IPS-18a (cell line): ENCODE data around the gene DNAJB7.

Experiments used
- H3K27ac ChIP-seq: one replicate; pipeline ENCODE4 v1.5.1; 2013; ENCODE audit warnings: low read length
- H3K27me3 ChIP-seq: one replicate; pipeline ENCODE4 v1.6.1; 2013; ENCODE audit warnings: mild to moderate bottlenecking, low read length; ENCODE audit not compliant: control insufficient read depth, insufficient read depth
- H3K36me3 ChIP-seq: one replicate; pipeline ENCODE4 v1.6.1; 2013; ENCODE audit warnings: low read depth, low read length; ENCODE audit not compliant: control insufficient read depth
- H3K4me1 ChIP-seq: one replicate; pipeline ENCODE4 v1.6.1; 2013; ENCODE audit warnings: low read depth, low read length; ENCODE audit not compliant: control insufficient read depth
- H3K4me3 ChIP-seq: one replicate; pipeline ENCODE4 v1.5.1; 2013; ENCODE audit warnings: low read length
- H3K9ac ChIP-seq: one replicate; pipeline ENCODE4 v1.6.1; 2013; ENCODE audit warnings: mild to moderate bottlenecking, low read length, moderate library complexity
- H3K9me3 ChIP-seq: one replicate; pipeline ENCODE4 v1.6.1; 2013; ENCODE audit warnings: low read depth, low read length; ENCODE audit not compliant: control insufficient read depth

The DNAJB7 gene

DNA sequence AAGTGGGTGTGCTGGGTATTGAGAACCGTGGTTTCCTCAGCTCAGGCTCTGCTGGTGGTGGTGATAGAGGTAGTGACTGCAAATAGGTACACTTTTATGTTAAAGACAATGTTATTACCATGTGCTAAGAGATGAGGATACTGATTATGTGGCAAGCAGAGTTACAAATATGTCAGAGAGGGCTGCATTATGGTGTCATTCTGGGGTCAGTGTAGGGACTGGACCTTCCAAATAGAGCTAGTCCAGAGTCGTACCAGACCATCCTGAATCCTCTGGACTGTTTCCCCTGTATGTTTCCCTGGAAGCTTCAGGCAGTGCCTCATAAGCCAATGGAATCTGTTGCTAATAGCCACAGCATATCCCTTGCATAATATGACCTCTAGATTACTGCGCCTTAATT lies at the start of gene DNAJB7:
DNAJB7 (minus strand) TSS at position 101 of the 400 bp plus-strand sequence. CDS start 119 bp downstream, outside the sequence.
- no peaks in the 10 kb centered on the region for H3K27me3 ChIP-seq
- peaks cover 18% of the 10 kb centered on the region for H3K36me3 ChIP-seq
- no peaks in the 10 kb centered on the region for H3K9me3 ChIP-seq
- peaks cover 8% of the 10 kb centered on the region for H3K4me1 ChIP-seq
- no peak within 1 kb of the TSS for H3K4me3 ChIP-seq
- no peak within 1 kb of the TSS for H3K9ac ChIP-seq
- H3K27ac ChIP-seq: no peak within 1 kb of the TSS

DNA sequence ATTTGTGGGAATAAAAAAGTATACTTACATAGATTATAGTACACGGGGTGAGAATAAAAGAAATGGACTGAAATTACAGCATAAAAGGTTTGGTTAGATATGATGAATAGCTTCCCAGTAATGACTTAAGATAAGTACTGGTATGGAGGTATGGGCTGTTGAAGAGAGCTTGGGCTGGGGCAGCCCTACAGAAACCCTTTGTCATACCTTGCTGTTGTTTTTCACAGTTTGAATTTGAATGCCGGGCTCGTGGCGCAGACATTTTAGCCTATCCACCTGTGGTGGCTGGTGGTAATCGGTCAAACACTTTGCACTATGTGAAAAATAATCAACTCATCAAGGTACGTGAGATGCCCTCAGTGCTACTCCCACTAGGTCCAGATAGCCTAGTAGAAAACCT lies 47.0 kb upstream of the DNAJB7 start:
- Histone ChIP-seq H3K4me1 (no peaks in the 10 kb centered on the region), H3K36me3 (peaks cover 9% of the 10 kb centered on the region), H3K27me3 (no peaks in the 10 kb centered on the region), H3K27ac (no peak overlapping the region), H3K4me3 (no peak overlapping the region), H3K9ac (no peak overlapping the region), H3K9me3 (no peaks in the 10 kb centered on the region)

DNA sequence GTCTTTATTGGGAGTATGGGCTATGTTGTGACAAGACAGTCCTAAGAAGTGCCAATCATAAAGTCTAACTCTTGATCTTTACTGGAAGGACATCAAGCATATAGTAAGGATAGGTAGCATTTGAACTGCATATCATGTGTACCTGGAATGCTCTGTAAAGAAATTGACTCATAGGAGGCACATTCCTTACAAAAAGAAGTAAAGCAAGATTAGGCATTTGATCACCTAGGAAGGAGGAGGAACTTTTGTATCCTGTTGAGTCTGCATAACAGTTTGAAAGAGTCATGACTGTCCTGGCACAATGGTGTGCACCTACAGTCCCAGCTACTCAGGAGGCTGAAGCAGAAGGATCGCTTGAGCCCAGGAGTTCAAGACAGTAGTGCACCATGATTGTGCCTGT lies 42.2 kb upstream of the DNAJB7 start:
- H3K9ac ChIP-seq: no peak overlapping the region
- no peak overlapping the region for H3K4me3 ChIP-seq
- H3K36me3 ChIP-seq: peaks cover 4% of the 10 kb centered on the region
- no peaks in the 10 kb centered on the region for H3K4me1 ChIP-seq
- H3K27me3 ChIP-seq: no peaks in the 10 kb centered on the region
- no peaks in the 10 kb centered on the region for H3K9me3 ChIP-seq
- no peak overlapping the region for H3K27ac ChIP-seq

DNA sequence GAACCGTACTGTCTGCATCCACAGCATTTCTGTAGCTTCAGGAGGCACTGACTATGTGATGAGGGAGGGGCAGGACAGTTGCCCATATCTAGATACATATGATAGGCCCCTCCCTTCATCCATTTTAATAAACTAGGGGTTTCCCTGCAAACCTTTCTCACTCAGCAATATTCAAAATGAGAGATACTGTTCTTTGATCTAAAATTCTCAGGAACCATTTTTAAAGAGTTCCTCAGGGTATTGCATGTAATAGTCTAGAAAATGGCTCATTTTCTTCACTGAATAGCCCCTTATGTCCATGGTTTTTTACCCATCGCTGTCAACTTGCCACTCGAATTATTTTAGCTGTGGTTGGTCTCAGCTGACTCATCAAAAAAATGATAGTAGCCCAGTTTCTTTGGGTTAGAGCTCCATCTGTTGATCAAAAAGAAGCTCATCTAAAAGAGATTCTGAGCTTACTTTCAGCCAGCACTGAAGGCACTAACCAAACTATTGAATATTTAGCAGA lies 37.0 kb upstream of the DNAJB7 start:
- Histone ChIP-seq H3K4me1 (peaks cover 2% of the 10 kb centered on the region), H3K4me3 (no peak overlapping the region), H3K27ac (no peak overlapping the region), H3K36me3 (no peaks in the 10 kb centered on the region), H3K9me3 (no peaks in the 10 kb centered on the region), H3K9ac (no peak overlapping the region), H3K27me3 (no peaks in the 10 kb centered on the region)

DNA sequence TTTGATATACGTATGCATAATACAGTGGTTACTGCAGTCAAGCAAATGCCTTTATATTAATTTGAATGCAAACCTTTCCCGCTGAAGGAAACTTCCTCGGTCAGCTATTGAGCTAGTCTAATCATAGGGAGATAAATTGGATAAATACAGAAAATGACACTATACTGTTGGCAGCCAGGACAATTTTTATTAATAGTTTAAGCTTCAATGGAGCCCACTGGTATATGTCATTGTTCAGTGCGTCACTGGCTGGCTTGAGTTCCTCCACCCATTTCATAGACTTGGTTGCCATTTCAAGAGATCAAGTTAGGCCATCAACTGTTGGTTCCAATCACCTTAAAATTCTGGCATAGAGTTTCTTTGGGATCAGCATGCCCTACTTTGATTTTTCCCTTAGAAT lies 32.5 kb upstream of the DNAJB7 start:
- H3K36me3 ChIP-seq: no peaks in the 10 kb centered on the region

DNA sequence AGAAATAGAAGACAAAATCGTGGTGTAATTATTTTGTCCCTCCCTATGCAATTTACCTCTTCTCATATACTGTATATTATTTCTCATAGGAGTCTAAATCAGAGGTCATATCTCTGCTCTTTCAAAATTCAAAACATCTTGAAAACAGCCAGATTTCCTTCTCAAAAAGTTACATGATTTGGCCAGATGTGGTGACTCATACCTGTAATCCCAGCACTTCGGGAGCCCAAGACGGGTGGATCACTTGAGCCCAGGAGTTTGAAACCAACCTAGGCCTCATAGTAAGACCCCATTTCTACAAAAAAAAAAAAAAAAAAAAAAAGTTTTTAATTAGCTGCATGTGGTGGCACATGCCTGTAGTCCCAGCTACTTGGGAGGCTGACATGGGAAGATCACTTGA lies 29.0 kb upstream of the DNAJB7 start:
- Histone ChIP-seq H3K9me3 (no peaks in the 10 kb centered on the region), H3K4me1 (no peaks in the 10 kb centered on the region), H3K27me3 (no peaks in the 10 kb centered on the region), H3K36me3 (peaks cover 22% of the 10 kb centered on the region), H3K27ac (no peak overlapping the region), H3K9ac (no peak overlapping the region), H3K4me3 (no peak overlapping the region)

More for the DNA sequence above, 32.5 kb upstream of the DNAJB7 start:
- Histone ChIP-seq H3K9me3 (no peaks in the 10 kb centered on the region), H3K4me1 (peaks cover 2% of the 10 kb centered on the region), H3K9ac (no peak overlapping the region), H3K27ac (no peak overlapping the region), H3K27me3 (no peaks in the 10 kb centered on the region), H3K4me3 (no peak overlapping the region)

DNA sequence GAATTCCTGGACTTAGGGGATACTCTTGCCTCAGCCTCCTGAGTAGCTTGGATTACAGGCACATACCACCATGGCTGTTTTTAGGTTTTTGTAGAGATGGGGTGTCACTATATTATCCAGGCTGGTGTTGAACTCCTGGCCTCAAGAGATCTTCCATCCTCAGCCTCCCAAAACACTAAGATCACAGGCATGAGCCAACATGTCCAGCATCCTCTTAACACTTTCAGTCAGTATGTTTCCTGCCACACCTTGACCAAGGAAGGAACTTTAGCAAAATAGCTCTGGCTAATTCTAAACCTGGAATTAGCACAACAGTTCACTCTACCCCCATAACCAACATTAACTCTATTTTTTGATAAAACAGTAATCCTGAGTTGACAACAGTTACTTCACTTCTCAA lies 27.2 kb upstream of the DNAJB7 start:
- H3K4me3 ChIP-seq: no peak overlapping the region
- H3K9ac ChIP-seq: no peak overlapping the region
- H3K27me3 ChIP-seq: no peaks in the 10 kb centered on the region
- H3K36me3 ChIP-seq: peaks cover 22% of the 10 kb centered on the region
- H3K4me1 ChIP-seq: no peaks in the 10 kb centered on the region
- no peak overlapping the region for H3K27ac ChIP-seq
- no peaks in the 10 kb centered on the region for H3K9me3 ChIP-seq

DNA sequence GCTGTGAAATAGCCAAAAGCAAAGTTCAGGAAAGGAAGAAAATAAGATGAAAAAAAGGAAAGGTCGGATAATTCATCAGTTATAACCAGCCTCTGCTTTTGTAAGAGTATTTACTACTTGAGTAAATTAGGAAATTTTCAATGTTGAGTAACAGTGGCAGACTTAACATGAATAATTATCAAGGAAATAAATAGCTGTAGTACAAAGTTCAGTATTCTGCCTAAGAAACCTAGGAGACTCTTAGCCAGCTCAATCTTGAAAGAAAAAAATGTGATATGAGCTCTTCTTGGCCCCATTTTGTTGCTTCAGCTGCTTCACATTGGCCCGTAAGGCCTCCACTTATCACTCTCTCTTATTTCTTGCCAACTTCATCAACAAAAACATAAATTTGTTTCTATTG lies 17.0 kb upstream of the DNAJB7 start:
- no peaks in the 10 kb centered on the region for H3K4me1 ChIP-seq
- H3K4me3 ChIP-seq: no peak overlapping the region
- H3K27ac ChIP-seq: no peak overlapping the region
- H3K36me3 ChIP-seq: peaks cover 20% of the 10 kb centered on the region
- no peaks in the 10 kb centered on the region for H3K9me3 ChIP-seq
- no peaks in the 10 kb centered on the region for H3K27me3 ChIP-seq
- no peak overlapping the region for H3K9ac ChIP-seq

DNA sequence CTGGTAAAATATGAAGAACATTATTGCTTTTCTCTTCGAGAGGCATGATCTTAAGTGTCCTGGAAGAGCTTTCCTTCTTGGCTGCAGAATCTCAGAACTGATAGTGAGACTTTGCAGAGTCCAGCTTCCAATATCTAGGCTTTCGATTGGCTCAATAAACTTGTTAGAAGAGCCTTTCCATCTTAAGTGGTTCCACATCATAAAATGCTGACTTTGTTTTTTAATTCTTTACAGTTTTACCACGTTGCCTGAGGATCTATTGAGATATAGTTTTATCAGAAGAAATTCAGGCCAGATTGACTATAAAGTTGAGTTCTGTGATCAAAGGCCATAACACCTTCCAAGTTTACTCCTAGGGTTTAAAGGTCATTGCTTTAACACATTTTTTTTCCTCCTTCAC lies 15.6 kb upstream of the DNAJB7 start:
- no peaks in the 10 kb centered on the region for H3K27me3 ChIP-seq
- no peak overlapping the region for H3K27ac ChIP-seq
- H3K9ac ChIP-seq: no peak overlapping the region
- H3K9me3 ChIP-seq: no peaks in the 10 kb centered on the region
- peaks cover 10% of the 10 kb centered on the region for H3K36me3 ChIP-seq
- no peaks in the 10 kb centered on the region for H3K4me1 ChIP-seq
- no peak overlapping the region for H3K4me3 ChIP-seq

DNA sequence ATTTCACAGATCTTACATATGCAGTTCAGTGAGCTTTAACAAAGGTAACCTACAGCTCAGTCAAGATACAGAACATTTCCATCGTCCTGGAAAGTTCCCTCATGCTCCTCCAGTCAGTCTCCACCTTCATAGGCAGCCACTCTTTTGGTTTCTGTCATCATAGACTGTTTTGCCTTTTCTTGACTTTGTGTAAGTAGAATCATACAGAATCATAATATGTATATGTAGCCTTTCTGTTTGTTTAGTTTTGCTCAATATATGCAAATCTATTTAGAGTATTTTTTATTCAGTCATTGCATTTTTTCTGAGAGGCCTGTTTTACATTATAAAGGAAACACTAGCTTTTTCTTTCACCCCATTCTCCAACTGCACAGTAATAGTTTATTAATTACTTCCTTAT lies 15.0 kb upstream of the DNAJB7 start:
- Histone ChIP-seq H3K9me3 (no peaks in the 10 kb centered on the region), H3K36me3 (peaks cover 5% of the 10 kb centered on the region), H3K27me3 (no peaks in the 10 kb centered on the region), H3K9ac (no peak overlapping the region), H3K27ac (no peak overlapping the region), H3K4me1 (no peaks in the 10 kb centered on the region), H3K4me3 (no peak overlapping the region)

DNA sequence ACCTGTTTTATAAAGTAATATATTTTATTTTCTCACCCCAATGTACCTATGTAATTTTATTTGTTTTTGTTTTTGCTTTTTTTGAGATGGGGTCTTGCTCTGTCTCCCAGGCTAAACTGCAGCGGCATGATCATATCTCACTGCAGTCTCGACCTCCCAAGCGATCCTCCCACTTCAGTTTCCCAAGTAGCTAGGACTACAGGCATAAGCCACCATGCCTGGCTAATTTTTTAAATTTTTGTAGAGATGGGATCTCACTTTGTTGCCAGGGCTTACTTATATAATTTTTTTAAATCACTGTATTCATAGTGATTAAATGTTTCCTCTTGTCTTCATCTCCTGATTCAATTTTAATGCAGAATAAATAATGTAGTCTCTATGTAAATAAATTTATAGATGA lies 13.2 kb upstream of the DNAJB7 start:
- no peaks in the 10 kb centered on the region for H3K9me3 ChIP-seq
- peaks cover 4% of the 10 kb centered on the region for H3K36me3 ChIP-seq
- H3K9ac ChIP-seq: no peak overlapping the region
- H3K27me3 ChIP-seq: no peaks in the 10 kb centered on the region
- no peak overlapping the region for H3K27ac ChIP-seq
- H3K4me1 ChIP-seq: no peaks in the 10 kb centered on the region
- H3K4me3 ChIP-seq: no peak overlapping the region

DNA sequence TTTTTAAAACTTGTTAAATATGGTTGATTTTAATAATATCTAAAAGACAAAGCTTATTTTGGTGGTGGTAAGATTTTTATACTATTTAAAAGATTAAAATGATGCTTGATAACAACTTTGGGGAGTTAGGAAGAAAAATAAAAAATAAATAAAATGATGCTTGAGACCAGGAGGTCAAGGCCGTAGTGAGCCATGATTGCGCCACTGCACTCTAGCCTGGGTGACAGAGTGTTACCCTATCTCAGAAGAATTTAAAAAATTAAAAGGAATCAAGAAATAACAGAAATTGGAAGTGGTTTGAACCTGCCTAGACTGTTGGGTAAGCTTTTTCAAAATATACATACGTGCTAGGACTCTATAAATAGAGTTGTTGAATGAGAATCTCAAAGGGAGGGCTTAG lies 12.1 kb upstream of the DNAJB7 start:
- Histone ChIP-seq H3K36me3 (peaks cover 4% of the 10 kb centered on the region), H3K9ac (no peak overlapping the region), H3K4me1 (no peaks in the 10 kb centered on the region), H3K27me3 (no peaks in the 10 kb centered on the region), H3K4me3 (no peak overlapping the region), H3K27ac (no peak overlapping the region), H3K9me3 (no peaks in the 10 kb centered on the region)
